ENCODE data around the gene NACC2.

Gene NACC2

DNA sequence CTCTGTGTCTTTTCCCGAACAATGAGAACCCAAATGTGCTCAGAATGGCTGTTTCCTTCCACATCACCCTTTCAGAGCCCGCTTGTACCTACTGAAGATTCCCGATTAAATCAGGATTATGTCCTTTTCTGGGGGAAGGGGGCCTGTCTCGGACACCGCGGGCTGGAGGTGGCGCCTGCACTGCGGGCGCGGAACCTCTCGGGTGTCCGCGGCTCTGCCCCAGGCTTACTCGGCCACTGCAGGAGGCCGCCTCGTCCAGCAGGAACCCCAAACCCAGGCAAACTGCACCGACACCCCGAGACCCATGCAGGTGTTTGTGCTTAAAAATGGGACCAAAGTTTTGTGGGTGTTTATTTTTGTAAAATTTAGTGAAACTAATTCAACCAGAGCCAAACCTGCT, 32.2 kb upstream of the NACC2 start:
- Histone ChIP-seq H3K36me3 (ENCODE audit: insufficient read depth, low read length) (no peaks in the 10 kb centered on the region), H3K27ac (ENCODE audit: low read depth, low read length) (no peak overlapping the region), H3K4me1 (ENCODE audit: control insufficient read depth, insufficient read depth, low read length, unreplicated experiment) (no peaks in the 10 kb centered on the region), H3K27me3 (ENCODE audit: insufficient read depth, low read length) (peaks cover 69% of the 10 kb centered on the region), H3K79me2 (ENCODE audit: control insufficient read depth, insufficient read depth, low read length, unreplicated experiment) (no peaks in the 10 kb centered on the region), H3K4me3 (ENCODE audit: low read depth, low read length) (no peak overlapping the region), H2AFZ (ENCODE audit: low read length, unreplicated experiment) (no peak overlapping the region)

DNA sequence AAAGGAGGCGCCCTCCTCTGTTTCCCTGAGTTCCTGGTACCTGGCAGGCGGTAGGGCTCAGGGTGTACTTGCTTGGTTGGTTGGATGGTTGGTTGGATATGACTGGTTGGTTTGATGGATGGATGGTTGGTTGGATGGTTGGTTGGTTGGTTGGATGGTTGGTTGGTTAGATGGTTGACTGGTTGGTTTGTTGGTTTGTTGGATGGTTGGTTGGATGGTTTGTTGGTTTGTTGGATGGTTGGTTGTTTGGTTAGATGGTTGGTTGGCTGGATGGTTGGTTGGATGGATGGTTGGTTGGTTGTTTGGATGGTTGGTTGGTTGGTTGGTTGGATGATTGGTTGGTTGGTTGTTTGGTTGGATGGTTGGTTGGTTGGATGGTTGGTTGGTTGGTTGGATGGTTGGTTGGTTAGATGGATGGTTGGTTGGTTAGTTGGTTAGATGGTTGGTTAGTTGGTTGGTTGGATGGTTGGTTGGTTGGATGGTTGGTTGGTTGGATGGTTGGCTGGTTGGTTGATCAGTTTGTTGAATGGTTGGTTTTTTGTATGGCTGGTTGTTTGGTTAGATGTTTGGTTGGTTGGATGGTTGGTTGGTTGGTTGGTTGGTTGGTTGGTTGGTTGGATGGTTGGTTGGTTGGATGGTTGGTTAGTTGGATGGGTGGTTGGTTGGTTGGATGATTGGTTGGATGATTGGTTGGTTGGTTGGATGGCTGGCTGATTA, 30.0 kb upstream of the NACC2 start:
- H3K79me2 ChIP-seq (ENCODE audit: control insufficient read depth, insufficient read depth, low read length, unreplicated experiment), result no peaks in the 10 kb centered on the region
- H3K4me3 ChIP-seq (ENCODE audit: low read depth, low read length), result no peak overlapping the region
- H3K27ac ChIP-seq (ENCODE audit: low read depth, low read length), result no peak overlapping the region
- no peak overlapping the region for H2AFZ ChIP-seq (ENCODE audit: low read length, unreplicated experiment)
- no peaks in the 10 kb centered on the region for H3K4me1 ChIP-seq (ENCODE audit: control insufficient read depth, insufficient read depth, low read length, unreplicated experiment)
- no peaks in the 10 kb centered on the region for H3K36me3 ChIP-seq (ENCODE audit: insufficient read depth, low read length)
- peaks cover 50% of the 10 kb centered on the region for H3K27me3 ChIP-seq (ENCODE audit: insufficient read depth, low read length)

DNA sequence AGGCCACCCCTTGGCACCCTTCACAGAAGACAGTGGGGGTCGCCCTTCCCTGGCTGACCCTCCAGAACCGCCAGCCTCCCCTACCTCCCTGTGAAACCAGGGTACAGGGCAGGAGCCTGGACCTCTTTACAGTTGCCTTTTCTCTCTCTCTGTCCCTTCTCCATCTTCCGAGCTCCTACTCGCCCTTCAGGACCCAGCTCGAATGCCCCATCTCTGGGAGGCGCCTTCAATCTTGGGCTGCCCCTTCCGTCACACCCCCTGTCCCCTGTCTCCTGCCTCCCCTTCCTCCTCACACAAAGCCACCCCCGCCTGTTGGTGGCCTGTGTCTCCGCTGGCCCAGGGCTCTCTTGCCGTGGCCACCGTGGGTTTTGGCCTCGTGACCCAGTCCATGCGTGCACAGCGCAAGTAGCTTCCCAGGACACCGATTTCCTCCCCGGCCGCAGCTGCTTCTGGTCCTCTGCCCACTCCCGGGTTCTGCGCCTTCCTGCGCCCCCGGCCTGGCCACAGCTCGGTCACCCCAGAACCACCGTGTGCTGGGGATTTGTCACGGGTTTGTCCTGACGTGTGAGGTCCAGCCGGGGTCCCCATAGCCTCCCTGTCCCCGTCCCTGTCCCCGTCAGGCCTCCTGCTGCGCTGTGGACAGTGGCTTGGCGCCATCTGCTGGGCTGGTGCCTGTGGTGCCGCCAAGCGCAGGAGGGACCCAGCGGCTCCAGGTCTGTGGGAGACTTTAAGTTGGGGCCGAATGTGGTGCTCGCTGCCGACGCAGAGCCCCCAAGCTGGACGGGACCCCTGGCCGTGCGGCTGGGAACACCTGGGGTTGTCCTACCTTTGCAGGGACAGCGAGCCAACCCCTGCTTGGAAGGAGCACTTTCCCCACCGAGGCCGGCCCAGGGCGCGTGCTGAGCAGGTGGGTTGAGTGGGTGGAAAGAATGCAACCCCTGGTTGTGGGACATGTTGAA, 27.6 kb upstream of the NACC2 start:
- Histone ChIP-seq H3K27me3 (ENCODE audit: insufficient read depth, low read length) (peaks cover 31% of the 10 kb centered on the region), H3K4me1 (ENCODE audit: control insufficient read depth, insufficient read depth, low read length, unreplicated experiment) (no peaks in the 10 kb centered on the region), H3K79me2 (ENCODE audit: control insufficient read depth, insufficient read depth, low read length, unreplicated experiment) (peaks cover 5% of the 10 kb centered on the region), H2AFZ (ENCODE audit: low read length, unreplicated experiment) (no peak overlapping the region), H3K36me3 (ENCODE audit: insufficient read depth, low read length) (no peaks in the 10 kb centered on the region), H3K27ac (ENCODE audit: low read depth, low read length) (no peak overlapping the region), H3K4me3 (ENCODE audit: low read depth, low read length) (no peak overlapping the region)

DNA sequence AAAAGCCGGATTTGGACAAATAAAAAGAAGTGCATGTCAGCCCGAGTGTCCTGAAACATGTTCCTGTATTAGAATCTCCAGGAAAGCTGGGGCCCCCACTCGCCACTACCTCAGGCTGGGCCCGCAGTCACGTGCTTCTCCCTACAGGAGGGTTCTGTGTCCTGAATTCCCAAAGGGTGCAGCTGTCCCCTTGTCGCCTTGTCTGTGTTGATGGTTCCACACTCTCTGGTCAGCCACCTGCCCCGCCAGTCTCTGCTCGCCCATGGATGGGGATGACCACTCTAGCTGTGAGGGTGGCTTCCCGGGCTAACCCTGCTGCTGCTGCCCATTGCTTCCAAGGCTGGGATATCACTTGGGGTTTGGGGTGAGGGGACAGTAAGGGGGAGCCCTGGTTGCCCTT, 26.7 kb upstream of the NACC2 start:
- no peaks in the 10 kb centered on the region for H3K36me3 ChIP-seq (ENCODE audit: insufficient read depth, low read length)
- H3K79me2 ChIP-seq (ENCODE audit: control insufficient read depth, insufficient read depth, low read length, unreplicated experiment), result peaks cover 14% of the 10 kb centered on the region
- H2AFZ ChIP-seq (ENCODE audit: low read length, unreplicated experiment), result no peak overlapping the region
- no peak overlapping the region for H3K4me3 ChIP-seq (ENCODE audit: low read depth, low read length)
- peaks cover 25% of the 10 kb centered on the region for H3K27me3 ChIP-seq (ENCODE audit: insufficient read depth, low read length)
- peaks cover 5% of the 10 kb centered on the region for H3K4me1 ChIP-seq (ENCODE audit: control insufficient read depth, insufficient read depth, low read length, unreplicated experiment)
- no peak overlapping the region for H3K27ac ChIP-seq (ENCODE audit: low read depth, low read length)

GRCh38 chr9:136120438-136120844, 25.4 kb upstream of the NACC2 start:
- Histone ChIP-seq H3K79me2 (ENCODE audit: control insufficient read depth, insufficient read depth, low read length, unreplicated experiment) (peaks cover 14% of the 10 kb centered on the region), H3K27me3 (ENCODE audit: insufficient read depth, low read length) (peaks cover 11% of the 10 kb centered on the region), H2AFZ (ENCODE audit: low read length, unreplicated experiment) (no peak overlapping the region), H3K4me1 (ENCODE audit: control insufficient read depth, insufficient read depth, low read length, unreplicated experiment) (peaks cover 5% of the 10 kb centered on the region), H3K36me3 (ENCODE audit: insufficient read depth, low read length) (no peaks in the 10 kb centered on the region), H3K27ac (ENCODE audit: low read depth, low read length) (no peak overlapping the region), H3K4me3 (ENCODE audit: low read depth, low read length) (no peak overlapping the region)

DNA sequence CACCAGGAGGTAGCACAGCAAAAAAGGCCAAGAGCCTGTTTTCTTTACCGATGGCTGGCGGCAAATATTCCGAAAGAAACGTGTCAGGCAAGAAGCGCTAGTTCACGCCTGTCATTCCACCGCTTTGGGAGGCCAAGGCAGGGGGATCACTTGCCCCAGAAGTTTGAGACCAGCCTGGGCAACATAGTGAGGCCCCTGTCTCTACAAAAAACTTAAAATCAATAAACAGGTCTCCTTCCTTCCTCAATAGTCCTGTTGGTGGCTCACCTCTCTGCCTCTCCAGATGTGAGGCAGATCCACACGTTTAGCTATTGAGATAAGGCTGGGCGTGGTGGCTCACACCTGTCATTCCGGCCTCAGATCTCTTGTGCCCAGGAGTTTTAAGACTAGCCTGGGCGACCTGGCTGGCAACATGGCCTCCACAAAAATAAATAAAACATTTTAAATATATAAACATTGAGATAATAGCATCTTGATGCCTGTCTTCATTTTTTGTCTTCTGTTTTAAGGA, 24.8 kb upstream of the NACC2 start:
- Histone ChIP-seq H3K27me3 (ENCODE audit: insufficient read depth, low read length) (peaks cover 6% of the 10 kb centered on the region), H3K4me1 (ENCODE audit: control insufficient read depth, insufficient read depth, low read length, unreplicated experiment) (peaks cover 5% of the 10 kb centered on the region), H3K27ac (ENCODE audit: low read depth, low read length) (peak overlapping the region; percentile 33; the same call in 1 of the 2 replicates), H3K36me3 (ENCODE audit: insufficient read depth, low read length) (no peaks in the 10 kb centered on the region), H3K4me3 (ENCODE audit: low read depth, low read length) (peak overlapping the region; percentile 78), H3K79me2 (ENCODE audit: control insufficient read depth, insufficient read depth, low read length, unreplicated experiment) (peaks cover 14% of the 10 kb centered on the region), H2AFZ (ENCODE audit: low read length, unreplicated experiment) (no peak overlapping the region)

DNA sequence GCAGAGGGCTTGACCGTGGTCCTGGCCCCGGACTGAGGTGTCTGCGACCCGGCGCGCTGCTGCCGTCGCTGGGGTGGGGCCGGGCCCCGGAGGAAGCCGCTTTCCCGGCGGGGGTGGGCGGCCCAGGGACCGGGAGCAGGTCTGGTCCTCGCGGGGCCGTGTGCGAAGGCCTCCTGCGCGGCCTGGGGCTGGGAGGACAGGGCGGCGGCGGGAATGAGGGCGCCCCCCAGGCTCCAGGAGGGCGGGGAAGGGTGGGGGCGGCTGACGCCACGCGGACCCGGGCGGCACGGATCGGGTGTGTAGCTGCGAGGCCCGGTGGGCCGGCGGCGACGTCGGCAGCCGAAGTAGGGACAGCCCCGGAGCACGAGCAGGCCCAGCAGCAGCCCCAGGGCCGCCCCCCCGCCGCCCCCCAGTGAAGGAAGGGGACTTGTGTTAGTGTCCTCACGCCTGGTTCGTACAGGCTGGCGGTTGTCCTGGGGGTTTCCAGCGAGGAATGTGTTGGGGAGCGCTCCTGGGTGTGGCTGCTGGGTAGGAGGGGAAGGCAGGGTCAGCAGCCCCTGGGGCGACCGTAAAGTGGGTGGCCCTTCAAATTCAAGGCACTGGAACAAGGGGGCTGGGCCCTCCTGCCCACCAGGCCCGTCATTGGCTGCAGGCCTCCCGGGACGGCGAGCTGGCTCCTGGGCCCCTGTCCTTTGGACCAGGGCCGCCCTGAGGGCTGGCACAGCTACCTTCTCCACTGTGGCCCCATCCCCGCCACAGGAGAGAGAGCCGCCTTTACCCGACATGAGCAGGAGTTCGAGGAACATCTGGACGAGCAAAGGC, 24.2 kb upstream of the NACC2 start:
- peaks cover 14% of the 10 kb centered on the region for H3K79me2 ChIP-seq (ENCODE audit: control insufficient read depth, insufficient read depth, low read length, unreplicated experiment)
- H3K4me1 ChIP-seq (ENCODE audit: control insufficient read depth, insufficient read depth, low read length, unreplicated experiment), result peaks cover 5% of the 10 kb centered on the region
- no peaks in the 10 kb centered on the region for H3K27me3 ChIP-seq (ENCODE audit: insufficient read depth, low read length)
- no peaks in the 10 kb centered on the region for H3K36me3 ChIP-seq (ENCODE audit: insufficient read depth, low read length)
- H3K4me3 ChIP-seq (ENCODE audit: low read depth, low read length), result peak overlapping the region; percentile 78
- H2AFZ ChIP-seq (ENCODE audit: low read length, unreplicated experiment), result peak overlapping the region; percentile 0
- peak overlapping the region; percentile 33 for H3K27ac ChIP-seq (ENCODE audit: low read depth, low read length)

DNA sequence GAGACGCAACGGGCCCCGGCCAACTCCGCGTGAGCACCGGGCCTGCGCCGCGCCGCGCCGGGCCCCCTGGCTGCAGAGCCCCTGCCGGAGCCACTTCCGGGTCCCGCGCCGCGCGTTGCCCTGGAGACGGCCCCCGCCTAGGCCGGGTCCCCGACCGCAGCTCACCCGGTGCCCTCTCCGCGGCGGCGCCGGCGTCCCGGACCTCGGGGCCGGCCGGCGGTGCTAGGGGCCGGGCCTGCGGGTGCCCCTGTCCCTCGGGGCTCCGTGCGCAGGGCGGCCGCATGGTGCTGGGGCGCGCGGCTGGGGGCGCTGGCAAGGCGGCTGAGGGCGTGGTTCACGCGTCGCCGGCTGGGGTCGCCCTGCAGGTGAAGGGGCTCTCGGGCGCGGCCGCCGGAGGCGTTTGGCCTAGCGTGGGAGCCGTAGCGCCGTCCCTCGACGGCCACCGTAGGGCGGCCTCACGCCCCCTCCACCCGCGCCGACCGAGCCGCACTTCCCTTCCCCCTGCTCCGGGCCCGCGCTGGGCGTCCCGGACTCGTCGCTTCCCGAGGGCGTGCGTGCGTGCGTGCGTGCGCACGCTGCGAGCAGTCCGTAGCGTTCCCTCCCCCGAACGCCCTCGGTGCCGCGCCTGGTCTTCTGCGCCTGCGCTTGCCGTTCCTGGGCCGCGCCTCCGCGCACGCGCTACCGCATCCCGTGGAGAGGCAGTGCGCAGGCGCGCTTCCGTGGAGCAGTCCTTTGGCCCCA, 23.4 kb upstream of the NACC2 start, which contains the start of gene TMEM250:
Gene TMEM250, minus strand, starts transcription at position 556 of the 741 bp plus-strand sequence. CDS start 1,975 bp downstream, outside the sequence.
- peak within 1 kb of the TSS; percentile 88 for H2AFZ ChIP-seq (ENCODE audit: low read length, unreplicated experiment)
- no peaks in the 10 kb centered on the region for H3K27me3 ChIP-seq (ENCODE audit: insufficient read depth, low read length)
- peaks cover 5% of the 10 kb centered on the region for H3K4me1 ChIP-seq (ENCODE audit: control insufficient read depth, insufficient read depth, low read length, unreplicated experiment)
- peak within 1 kb of the TSS; percentile 78 for H3K4me3 ChIP-seq (ENCODE audit: low read depth, low read length)
- peak within 1 kb of the TSS; percentile 33 for H3K27ac ChIP-seq (ENCODE audit: low read depth, low read length)
- H3K36me3 ChIP-seq (ENCODE audit: insufficient read depth, low read length), result no peaks in the 10 kb centered on the region
- H3K79me2 ChIP-seq (ENCODE audit: control insufficient read depth, insufficient read depth, low read length, unreplicated experiment), result peaks cover 14% of the 10 kb centered on the region

GRCh38 chr9:136117916-136118319, 22.8 kb upstream of the NACC2 start:
- Histone ChIP-seq H3K36me3 (ENCODE audit: insufficient read depth, low read length) (no peaks in the 10 kb centered on the region), H3K4me3 (ENCODE audit: low read depth, low read length) (peak overlapping the region; percentile 78), H3K79me2 (ENCODE audit: control insufficient read depth, insufficient read depth, low read length, unreplicated experiment) (peaks cover 14% of the 10 kb centered on the region), H3K27me3 (ENCODE audit: insufficient read depth, low read length) (no peaks in the 10 kb centered on the region), H2AFZ (ENCODE audit: low read length, unreplicated experiment) (peak overlapping the region; percentile 88), H3K27ac (ENCODE audit: low read depth, low read length) (peak overlapping the region; percentile 33), H3K4me1 (ENCODE audit: control insufficient read depth, insufficient read depth, low read length, unreplicated experiment) (peaks cover 5% of the 10 kb centered on the region)
